ENCODE results near the gene NCEH1. TPM values are rescaled to one million over a fixed set of nuclear protein-coding genes. Genes with fewer than 3 reads are reported as not detected.

Gene NCEH1
- total RNA-seq, 2 donors from 2014 or later, result 9.1 to 12.7 TPM

DNA sequence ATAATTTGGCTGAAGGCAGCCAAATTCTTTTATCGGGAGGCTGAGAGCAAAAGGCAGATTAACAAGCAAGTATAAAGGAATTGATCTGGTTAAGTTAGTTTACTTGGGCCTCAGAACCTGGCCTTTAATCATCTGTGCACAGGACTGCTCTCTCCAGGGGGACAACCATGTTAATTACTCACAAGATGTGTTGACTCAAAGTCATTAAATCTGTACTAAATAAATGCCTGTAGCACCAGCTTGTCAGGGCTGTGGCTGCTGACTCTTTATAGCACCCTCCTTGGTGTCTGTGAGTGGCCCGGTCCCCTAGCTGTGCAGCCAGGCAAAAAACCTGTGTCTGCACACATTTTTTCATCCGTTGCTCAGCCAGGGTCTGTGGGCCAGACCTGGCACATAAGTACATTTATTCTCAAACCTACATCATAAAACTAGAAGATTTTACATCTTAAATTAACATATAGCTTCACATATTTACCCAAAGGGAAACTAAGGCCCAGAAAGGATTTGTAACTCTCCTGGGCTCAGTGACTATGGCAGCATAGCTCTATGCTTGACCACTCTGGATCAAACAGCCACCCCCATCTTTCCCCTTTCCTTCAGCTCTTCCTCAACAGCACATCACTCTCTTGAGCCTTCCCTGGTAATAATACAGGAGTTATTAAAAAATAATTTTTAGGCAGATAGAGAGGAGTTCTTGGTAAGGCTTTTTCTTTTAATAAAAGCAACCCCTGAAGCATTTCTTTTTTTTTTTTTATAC, 51.4 kb downstream of the NCEH1 start:
- Histone ChIP-seq H3K36me3 (no peaks in the 10 kb centered on the region), H3K4me1 (replicated peaks) (no peaks in the 10 kb centered on the region), H3K9me3 (no peaks in the 10 kb centered on the region), H3K27ac (no peak overlapping the region), H3K4me3 (no peak overlapping the region), H3K27me3 (replicated peaks; ENCODE audit: insufficient read depth) (no peaks in the 10 kb centered on the region)
- intact Hi-C loops (cut with DNase I), result no loop called here
- DNase-seq (ENCODE audit: low spot score), result no peak
- TF ChIP-seq POLR2AphosphoS5 (IDR thresholded peaks at IDR 0.05) (no peak), CTCF (IDR thresholded peaks at IDR 0.05) (no peak), POLR2A (IDR thresholded peaks at IDR 0.05) (no peak)
- WGBS, result 44% methylated on average over 3 of the region's 3 CpGs

DNA sequence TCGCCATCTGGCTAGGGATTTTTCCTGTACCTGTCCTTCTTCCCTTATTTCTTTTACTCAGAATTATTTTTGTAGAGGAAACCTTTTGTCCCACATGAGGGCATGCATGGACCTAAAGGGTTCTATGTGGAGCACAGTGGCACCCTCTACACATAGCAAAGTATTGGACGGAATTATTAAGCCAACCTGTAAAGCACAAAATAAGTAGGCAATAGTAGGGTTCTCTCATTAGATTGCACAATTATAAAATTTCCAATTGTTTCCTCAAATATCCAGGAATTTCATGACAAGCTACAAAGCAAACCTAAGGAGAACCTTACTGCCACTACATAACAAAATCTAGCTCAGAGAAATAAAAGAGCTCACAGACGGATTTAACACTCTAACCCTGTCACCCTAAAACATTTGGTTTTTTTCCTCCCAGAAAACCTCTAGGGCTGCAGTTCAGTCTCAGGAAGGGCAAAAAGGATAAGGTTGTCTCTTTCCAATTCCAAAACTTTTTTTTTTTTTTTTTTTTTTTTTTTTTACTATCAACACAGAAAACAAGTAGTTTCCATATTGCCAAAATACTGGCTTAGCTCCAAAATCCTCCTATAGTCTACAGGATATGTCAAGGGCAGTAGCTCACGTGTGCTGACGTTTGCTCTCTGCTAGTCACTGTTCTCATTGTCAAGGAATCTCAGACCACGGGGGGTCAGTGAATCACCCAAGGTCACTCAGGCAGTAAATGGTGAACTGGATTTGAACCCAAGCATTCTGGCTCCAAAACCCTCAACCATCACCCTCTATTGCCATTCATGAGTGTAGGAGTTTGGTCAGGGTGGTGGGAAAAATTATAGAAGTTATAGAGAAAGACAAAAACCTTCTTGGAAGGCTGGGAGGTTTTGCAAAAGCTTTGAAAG, 52.3 kb downstream of the NCEH1 start:
- WGBS, result 65% methylated on average over 6 of the region's 6 CpGs
- intact Hi-C loops (cut with DNase I), result no loop called here
- no peak for TF ChIP-seq POLR2AphosphoS5 (IDR thresholded peaks at IDR 0.05)
- TF ChIP-seq POLR2A (IDR thresholded peaks at IDR 0.05), result no peak
- no peak for TF ChIP-seq CTCF (IDR thresholded peaks at IDR 0.05)
- H3K4me1 ChIP-seq (replicated peaks), result no peaks in the 10 kb centered on the region
- H3K9me3 ChIP-seq, result no peaks in the 10 kb centered on the region
- H3K27me3 ChIP-seq (replicated peaks; ENCODE audit: insufficient read depth), result no peaks in the 10 kb centered on the region
- H3K36me3 ChIP-seq, result no peaks in the 10 kb centered on the region
- DNase-seq (ENCODE audit: low spot score), result no peak
- no peak overlapping the region for H3K27ac ChIP-seq
- no peak overlapping the region for H3K4me3 ChIP-seq

DNA sequence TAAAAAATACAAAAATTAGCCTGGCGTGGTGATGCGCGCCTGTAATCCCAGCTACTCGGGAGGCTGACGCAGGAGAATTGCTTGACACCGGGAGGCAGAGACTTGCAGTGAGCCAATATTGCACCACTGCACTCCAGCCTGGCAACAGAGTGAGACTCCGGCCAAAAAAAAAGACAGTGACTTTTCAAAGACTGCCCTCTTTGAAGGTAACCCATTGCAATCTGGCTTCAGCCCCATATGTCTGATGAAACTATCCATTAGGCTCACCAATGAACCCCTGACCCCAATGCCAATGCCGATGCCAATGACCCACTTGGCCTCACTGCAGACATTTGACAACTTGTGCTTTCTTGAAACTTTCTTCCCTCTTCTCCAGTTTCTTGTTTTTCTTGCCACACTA, 54.3 kb downstream of the NCEH1 start:
- Histone ChIP-seq H3K27me3 (replicated peaks; ENCODE audit: insufficient read depth) (no peaks in the 10 kb centered on the region), H3K36me3 (no peaks in the 10 kb centered on the region), H3K27ac (no peak overlapping the region), H3K9me3 (no peaks in the 10 kb centered on the region), H3K4me3 (no peak overlapping the region), H3K4me1 (replicated peaks) (no peaks in the 10 kb centered on the region)
- WGBS, result 94% methylated on average over 8 of the region's 8 CpGs
- no peak for TF ChIP-seq POLR2AphosphoS5 (IDR thresholded peaks at IDR 0.05)
- TF ChIP-seq POLR2A (IDR thresholded peaks at IDR 0.05), result no peak
- TF ChIP-seq CTCF (IDR thresholded peaks at IDR 0.05), result no peak
- DNase-seq (ENCODE audit: low spot score), result no peak
- intact Hi-C loops (cut with DNase I), result no loop called here

DNA sequence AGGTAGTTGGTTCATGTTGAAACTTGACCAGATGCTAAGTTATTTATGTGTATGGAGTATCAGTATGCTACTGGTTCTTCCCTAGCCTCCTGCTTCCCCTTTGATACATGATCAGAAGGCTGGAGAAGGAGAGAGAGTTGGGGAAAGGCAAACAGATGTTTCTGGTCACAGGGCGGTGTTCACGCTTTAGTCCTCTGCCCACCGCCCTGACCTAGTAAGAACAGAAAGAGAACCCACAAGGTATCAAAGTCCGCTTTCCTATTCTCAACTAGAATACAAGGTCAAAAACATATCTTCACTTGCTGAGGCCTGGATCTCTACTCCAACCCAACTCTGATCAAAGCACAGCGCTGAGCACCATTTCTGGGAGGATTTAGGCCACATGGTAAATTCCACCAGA, 55.5 kb downstream of the NCEH1 start:
- 94% methylated on average over 5 of the region's 5 CpGs for WGBS
- DNase-seq (ENCODE audit: low spot score), result no peak

More for the DNA sequence above, 55.5 kb downstream of the NCEH1 start:
- Histone ChIP-seq H3K4me3 (no peak overlapping the region), H3K27me3 (replicated peaks; ENCODE audit: insufficient read depth) (no peaks in the 10 kb centered on the region), H3K36me3 (no peaks in the 10 kb centered on the region), H3K9me3 (no peaks in the 10 kb centered on the region), H3K27ac (no peak overlapping the region), H3K4me1 (replicated peaks) (no peaks in the 10 kb centered on the region)
- intact Hi-C loops (cut with DNase I), result no loop called here
- no peak for TF ChIP-seq POLR2AphosphoS5 (IDR thresholded peaks at IDR 0.05)
- TF ChIP-seq POLR2A (IDR thresholded peaks at IDR 0.05), result no peak
- TF ChIP-seq CTCF (IDR thresholded peaks at IDR 0.05), result no peak

Data from prostate gland (tissue), 2 donors.